ENCODE data around the gene CD99.

DNA sequence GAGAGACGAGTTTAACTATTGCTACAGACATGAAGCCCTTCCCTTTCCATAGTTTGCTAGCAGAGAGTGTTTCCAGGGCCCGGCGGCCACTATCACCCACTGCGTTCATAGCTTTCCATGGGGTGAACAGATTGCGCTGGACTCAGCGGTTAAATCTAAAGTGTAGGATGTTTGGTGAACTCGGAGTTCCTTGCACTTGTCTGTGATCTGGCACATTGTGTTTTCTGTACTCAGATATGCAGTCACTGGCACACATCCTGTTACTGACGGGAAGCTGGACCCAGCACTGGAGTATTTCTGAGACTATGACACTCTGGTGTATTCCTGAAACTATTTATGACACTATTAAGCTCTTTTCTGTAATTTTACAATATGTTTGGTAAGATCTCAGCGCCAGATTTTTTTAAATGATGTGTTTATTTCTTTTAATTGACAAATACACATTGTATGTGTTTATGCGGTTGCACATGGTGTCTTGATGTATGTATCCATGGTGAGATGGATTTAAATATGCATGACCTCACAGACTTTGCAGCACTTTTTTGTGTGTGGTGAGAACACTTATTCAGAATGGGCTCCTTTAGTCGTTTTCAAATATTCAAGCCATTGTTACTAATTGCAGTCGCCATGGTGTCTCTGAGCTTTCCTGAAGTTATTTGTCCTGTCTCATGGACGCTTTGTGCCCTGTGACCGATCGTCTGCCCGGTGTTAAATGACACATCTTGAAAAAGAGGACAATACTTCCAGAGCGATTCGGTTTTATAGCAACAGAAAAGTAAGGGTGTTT, 14.1 kb downstream of the CD99 start:
- TF ChIP-seq, protein P1, sequence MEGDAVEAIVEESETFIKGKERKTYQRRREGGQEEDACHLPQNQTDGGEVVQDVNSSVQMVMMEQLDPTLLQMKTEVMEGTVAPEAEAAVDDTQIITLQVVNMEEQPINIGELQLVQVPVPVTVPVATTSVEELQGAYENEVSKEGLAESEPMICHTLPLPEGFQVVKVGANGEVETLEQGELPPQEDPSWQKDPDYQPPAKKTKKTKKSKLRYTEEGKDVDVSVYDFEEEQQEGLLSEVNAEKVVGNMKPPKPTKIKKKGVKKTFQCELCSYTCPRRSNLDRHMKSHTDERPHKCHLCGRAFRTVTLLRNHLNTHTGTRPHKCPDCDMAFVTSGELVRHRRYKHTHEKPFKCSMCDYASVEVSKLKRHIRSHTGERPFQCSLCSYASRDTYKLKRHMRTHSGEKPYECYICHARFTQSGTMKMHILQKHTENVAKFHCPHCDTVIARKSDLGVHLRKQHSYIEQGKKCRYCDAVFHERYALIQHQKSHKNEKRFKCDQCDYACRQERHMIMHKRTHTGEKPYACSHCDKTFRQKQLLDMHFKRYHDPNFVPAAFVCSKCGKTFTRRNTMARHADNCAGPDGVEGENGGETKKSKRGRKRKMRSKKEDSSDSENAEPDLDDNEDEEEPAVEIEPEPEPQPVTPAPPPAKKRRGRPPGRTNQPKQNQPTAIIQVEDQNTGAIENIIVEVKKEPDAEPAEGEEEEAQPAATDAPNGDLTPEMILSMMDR (IDR thresholded peaks at IDR 0.05; ENCODE audit: insufficient read depth, low read length, poor library complexity, severe bottlenecking) = no peak
- TF ChIP-seq EZH2phosphoT487 (conservative IDR thresholded peaks at IDR 0.05; ENCODE audit: low read length) = no peak

Measured in SU-DHL-6 (cell line).